ENCODE data around the gene NFX1. TPM values are rescaled to one million over a fixed set of nuclear protein-coding genes. Genes with fewer than 3 reads are reported as not detected.
A peak's percentile ranks its signal among the peaks of the same experiment; 100 is the strongest.

NFX1 gene
- polyA plus RNA-seq, 1 experiment, result 32.2 TPM

GRCh38 chr9:33414268-33414667 lies 124.0 kb downstream of the NFX1 start:
- peaks cover 6% of the 10 kb centered on the region for H3K27me3 ChIP-seq (ENCODE audit: control insufficient read depth, insufficient read depth, low read length)
- no peaks in the 10 kb centered on the region for H3K36me3 ChIP-seq (ENCODE audit: control insufficient read depth, insufficient read depth, low read length)
- ChIA-PET POLR2A (interaction anchor here (0.6 kb wide), 1 partner anchor 307 kb away, joined by 7 read pairs; no protein-coding TSS in a partner anchor), CTCF (interaction anchor here (2.7 to 8.2 kb wide), 7 partner anchors 11 to 127 kb away, joined by 7 to 111 read pairs (median 23); partner anchors contain the start of genes AQP3 and AQP7)
- no peak overlapping the region for H3K4me3 ChIP-seq (ENCODE audit: low read depth, low read length)
- DNase-seq (ENCODE audit: low read depth), result no peak
- TF ChIP-seq CTCF (IDR thresholded peaks at IDR 0.05; ENCODE audit: insufficient read depth, low read depth, low read length), result no peak

- Histone ChIP-seq H3K4me3 (ENCODE audit: low read depth, low read length) (no peak overlapping the region), H3K36me3 (ENCODE audit: control insufficient read depth, insufficient read depth, low read length) (no peaks in the 10 kb centered on the region), H3K27me3 (ENCODE audit: control insufficient read depth, insufficient read depth, low read length) (peaks cover 6% of the 10 kb centered on the region)
- TF ChIP-seq CTCF (IDR thresholded peaks at IDR 0.05; ENCODE audit: insufficient read depth, low read depth, low read length), result no peak
- ChIA-PET POLR2A (interaction anchor here (0.6 kb wide), 1 partner anchor 308 kb away, joined by 7 read pairs; no protein-coding TSS in a partner anchor), CTCF (interaction anchor here (0.6 to 8.2 kb wide), 25 partner anchors 11 to 371 kb away, joined by 3 to 111 read pairs (median 5); partner anchors contain the start of genes AQP3, AQP7 and NFX1)
- no peak for DNase-seq (ENCODE audit: low read depth)
Observed at GRCh38 chr9:33414889-33415500, 124.7 kb downstream of the NFX1 start.

GRCh38 chr9:33415501-33416038 lies 125.3 kb downstream of the NFX1 start:
- ChIA-PET POLR2A (no interaction called here), CTCF (interaction anchor here (0.9 to 8.2 kb wide), 27 partner anchors 8 to 371 kb away, joined by 3 to 111 read pairs (median 5); partner anchors contain the start of genes AQP3, AQP7 and NFX1)
- Histone ChIP-seq H3K27me3 (ENCODE audit: control insufficient read depth, insufficient read depth, low read length) (peaks cover 5% of the 10 kb centered on the region), H3K4me3 (ENCODE audit: low read depth, low read length) (no peak overlapping the region), H3K36me3 (ENCODE audit: control insufficient read depth, insufficient read depth, low read length) (no peaks in the 10 kb centered on the region)
- peak; percentile 82 for TF ChIP-seq CTCF (IDR thresholded peaks at IDR 0.05; ENCODE audit: insufficient read depth, low read depth, low read length)
- DNase-seq (ENCODE audit: low read depth), result no peak

- CTCF ChIA-PET, result interaction anchor here (1.1 to 8.2 kb wide), 11 partner anchors 9 to 130 kb away, joined by 3 to 111 read pairs (median 16); partner anchors contain the start of genes AQP3, AQP7 and NOL6
- DNase-seq (ENCODE audit: low read depth), result no peak
Observed at GRCh38 chr9:33416996-33417395, 126.7 kb downstream of the NFX1 start.

More at GRCh38 chr9:33416996-33417395, 126.7 kb downstream of the NFX1 start:
- POLR2A ChIA-PET, result no interaction called here
- TF ChIP-seq CTCF (IDR thresholded peaks at IDR 0.05; ENCODE audit: insufficient read depth, low read depth, low read length), result no peak
- Histone ChIP-seq H3K4me3 (ENCODE audit: low read depth, low read length) (no peak overlapping the region), H3K27me3 (ENCODE audit: control insufficient read depth, insufficient read depth, low read length) (peaks cover 7% of the 10 kb centered on the region), H3K36me3 (ENCODE audit: control insufficient read depth, insufficient read depth, low read length) (no peaks in the 10 kb centered on the region)
